Measurements from ENCODE around the gene CACNA1D.

The CACNA1D gene

GRCh38 chr3:53577506-53577905 lies 83.1 kb downstream of the CACNA1D start:
- no peak for TF ChIP-seq CTCF (IDR thresholded peaks at IDR 0.05; ENCODE audit: control insufficient read depth, insufficient read depth, low read depth, low read length, missing control alignments)
- no peak overlapping the region for H3K4me3 ChIP-seq (ENCODE audit: control insufficient read depth, low read depth, low read length)
- no peak for DNase-seq (ENCODE audit: low read depth)

DNA sequence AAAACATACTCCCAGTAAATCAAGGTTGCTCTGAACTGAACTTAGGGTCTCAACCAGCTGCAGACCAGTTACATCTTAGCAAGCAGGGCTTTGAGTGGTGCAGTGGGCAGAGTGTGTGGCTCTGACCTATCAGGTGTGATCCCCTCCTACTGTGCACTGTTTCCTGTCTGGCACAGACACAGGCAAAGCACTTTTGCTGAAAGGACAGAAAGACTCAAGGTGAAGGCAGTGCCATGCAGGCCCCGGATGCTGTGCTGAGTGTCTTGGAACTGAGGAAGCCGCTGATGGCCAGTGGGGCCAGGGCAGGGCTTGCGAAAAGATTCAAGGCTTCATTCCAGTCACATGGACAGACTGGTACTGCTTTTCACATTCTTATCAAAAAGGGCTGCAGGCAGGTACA lies 85.2 kb downstream of the CACNA1D start:
- DNase-seq (ENCODE audit: low read depth) = no peak
- H3K4me3 ChIP-seq (ENCODE audit: control insufficient read depth, low read depth, low read length) = no peak overlapping the region
- TF ChIP-seq CTCF (IDR thresholded peaks at IDR 0.05; ENCODE audit: control insufficient read depth, insufficient read depth, low read depth, low read length, missing control alignments) = no peak

- no peak overlapping the region for H3K4me3 ChIP-seq (ENCODE audit: control insufficient read depth, low read depth, low read length)
- no peak for TF ChIP-seq CTCF (IDR thresholded peaks at IDR 0.05; ENCODE audit: control insufficient read depth, insufficient read depth, low read depth, low read length, missing control alignments)
- DNase-seq (ENCODE audit: low read depth) = no peak
Measured at GRCh38 chr3:53581671-53582070, 87.3 kb downstream of the CACNA1D start.

GRCh38 chr3:53583161-53583690 lies 88.8 kb downstream of the CACNA1D start:
- H3K4me3 ChIP-seq (ENCODE audit: control insufficient read depth, low read depth, low read length) = no peak overlapping the region
- no peak for TF ChIP-seq CTCF (IDR thresholded peaks at IDR 0.05; ENCODE audit: control insufficient read depth, insufficient read depth, low read depth, low read length, missing control alignments)
- DNase-seq (ENCODE audit: low read depth) = no peak

DNA sequence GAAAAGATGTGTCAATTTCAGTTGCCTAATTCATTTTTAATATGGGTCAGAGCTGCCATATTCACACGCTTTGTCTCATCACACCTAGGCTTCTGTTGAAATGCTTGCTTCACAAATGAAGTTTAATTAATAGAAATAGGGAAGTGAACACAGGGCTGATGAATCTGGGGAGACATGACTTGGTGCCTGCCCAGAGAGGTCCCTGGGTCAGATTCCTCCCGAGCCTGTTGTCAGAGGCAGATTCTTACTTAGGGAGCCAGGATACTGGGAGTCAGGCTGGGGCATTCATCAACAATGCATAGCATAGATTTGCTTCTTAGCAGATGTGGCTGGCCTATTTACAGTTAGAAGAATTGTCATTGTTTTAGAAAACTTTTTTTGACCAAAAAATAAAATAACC lies 90.6 kb downstream of the CACNA1D start:
- DNase-seq (ENCODE audit: low read depth) = no peak
- H3K4me3 ChIP-seq (ENCODE audit: control insufficient read depth, low read depth, low read length) = no peak overlapping the region
- TF ChIP-seq CTCF (IDR thresholded peaks at IDR 0.05; ENCODE audit: control insufficient read depth, insufficient read depth, low read depth, low read length, missing control alignments) = no peak

DNA sequence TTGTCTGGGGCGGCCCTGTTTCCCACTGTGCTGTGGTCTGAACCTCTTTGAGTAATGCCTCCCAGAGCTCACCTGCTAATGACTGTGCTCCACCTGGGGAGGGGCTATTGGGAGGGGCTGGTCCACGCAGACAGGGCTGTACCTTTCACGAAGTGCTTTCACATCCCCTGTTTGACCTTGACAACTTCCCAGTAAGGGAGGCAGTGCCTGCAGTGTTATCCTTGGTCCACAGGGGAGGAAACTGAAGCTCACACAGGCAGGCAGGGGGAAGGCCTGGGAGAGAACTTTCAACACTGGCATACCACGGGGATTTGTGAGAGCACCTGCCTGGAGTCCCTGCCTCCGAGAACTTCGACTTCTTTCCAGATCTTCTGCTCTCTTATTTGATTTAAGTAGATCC lies 91.2 kb downstream of the CACNA1D start:
- no peak for DNase-seq (ENCODE audit: low read depth)
- H3K4me3 ChIP-seq (ENCODE audit: control insufficient read depth, low read depth, low read length) = no peak overlapping the region
- no peak for TF ChIP-seq CTCF (IDR thresholded peaks at IDR 0.05; ENCODE audit: control insufficient read depth, insufficient read depth, low read depth, low read length, missing control alignments)

DNA sequence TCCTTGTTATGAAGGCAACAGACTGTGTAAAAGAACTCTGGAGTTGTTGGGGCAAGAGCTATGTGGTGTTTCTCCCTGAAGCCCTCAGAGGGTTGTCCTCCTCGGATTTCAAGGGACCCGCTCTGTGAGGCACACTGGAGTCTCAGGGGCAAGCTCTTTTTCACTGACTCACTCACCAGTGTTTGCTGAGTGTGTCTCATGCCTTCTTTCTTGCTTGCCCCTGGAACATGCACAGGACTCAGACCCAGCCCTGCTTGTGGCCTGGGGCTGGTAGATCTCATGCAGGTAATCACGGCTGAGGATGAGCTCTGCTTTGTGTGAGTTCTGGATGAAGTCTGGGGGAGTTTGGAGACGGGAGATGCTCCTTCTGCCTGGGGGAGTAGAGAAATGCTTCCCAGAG lies 93.7 kb downstream of the CACNA1D start:
- DNase-seq (ENCODE audit: low read depth) = no peak
- H3K4me3 ChIP-seq (ENCODE audit: control insufficient read depth, low read depth, low read length) = no peak overlapping the region
- no peak for TF ChIP-seq CTCF (IDR thresholded peaks at IDR 0.05; ENCODE audit: control insufficient read depth, insufficient read depth, low read depth, low read length, missing control alignments)

Measured in AG09309 (cell line).